NCI-H128 (cell line): ENCODE measurements around the gene ASAP2.

Source experiments
- DNase-seq: peaks from one replicate; lab custom pipeline; 2025; ENCODE audit not compliant: unreplicated experiment; lab: John Stamatoyannopoulos, UW

Gene ASAP2

GRCh38 chr2:9179572-9180201, 26.9 kb upstream of the ASAP2 start:
- no peak for DNase-seq

- no peak for DNase-seq
Observed at GRCh38 chr2:9184361-9184760, 22.3 kb upstream of the ASAP2 start.

- no peak for DNase-seq
Observed at GRCh38 chr2:9187620-9188214, 18.9 kb upstream of the ASAP2 start.

- DNase-seq = no peak
Observed at GRCh38 chr2:9188823-9189222, 17.8 kb upstream of the ASAP2 start.

GRCh38 chr2:9189901-9190300, 16.7 kb upstream of the ASAP2 start:
- no peak for DNase-seq

GRCh38 chr2:9191041-9191481, 15.6 kb upstream of the ASAP2 start:
- no peak for DNase-seq

GRCh38 chr2:9192712-9193111, 13.9 kb upstream of the ASAP2 start:
- DNase-seq = no peak

- no peak for DNase-seq
Observed at GRCh38 chr2:9194352-9194751, 12.3 kb upstream of the ASAP2 start.

GRCh38 chr2:9196637-9197036, 10.0 kb upstream of the ASAP2 start:
- no peak for DNase-seq

GRCh38 chr2:9197916-9198315, 8.7 kb upstream of the ASAP2 start:
- no peak for DNase-seq

- DNase-seq = no peak
Observed at GRCh38 chr2:9199716-9200632, 6.6 kb upstream of the ASAP2 start.

- no peak for DNase-seq
Observed at GRCh38 chr2:9200633-9201015, 6.0 kb upstream of the ASAP2 start.

GRCh38 chr2:9201185-9201891, 5.3 kb upstream of the ASAP2 start:
- no peak for DNase-seq

- no peak for DNase-seq
Observed at GRCh38 chr2:9203006-9203405, 3.6 kb upstream of the ASAP2 start.

- DNase-seq = no peak
Observed at GRCh38 chr2:9203876-9204275, 2.7 kb upstream of the ASAP2 start.

- DNase-seq = no peak
Observed at GRCh38 chr2:9204939-9205338, 1.7 kb upstream of the ASAP2 start.

- no peak for DNase-seq
Observed at GRCh38 chr2:9205486-9205885, 1.1 kb upstream of the ASAP2 start.

GRCh38 chr2:9206991-9207640, 504 bp downstream of the ASAP2 start:
- DNase-seq = no peak

- no peak for DNase-seq
Observed at GRCh38 chr2:9207641-9208311, 1.2 kb downstream of the ASAP2 start.

- no peak for DNase-seq
Observed at GRCh38 chr2:9208875-9209274, 2.3 kb downstream of the ASAP2 start.
